Astrocyte (in vitro differentiated cells and primary cell): ENCODE data around the gene FTO. TPM values are rescaled to one million over a fixed set of nuclear protein-coding genes. Genes with fewer than 3 reads are reported as not detected.

ENCODE experiments used
- DNase-seq: peaks from one replicate; pipeline ENCODE4 v3.0.0-alpha.2; 2010; ENCODE audit warnings: low read depth
- FAIRE-seq: peaks from 2 replicates; lab custom pipeline; 2011; peaks lifted over from hg19 to GRCh38; lab: Jason Lieb, UNC
- H2AFZ ChIP-seq: 2 replicates; pipeline ENCODE4 v1.6.0; 2012; ENCODE audit warnings: low read depth, low read length, inconsistent platforms
- H3K27ac ChIP-seq: 2 replicates; pipeline ENCODE4 v1.5.1; 2011; ENCODE audit warnings: low read depth, low read length, inconsistent platforms
- H3K27me3 ChIP-seq: 2 replicates; pipeline ENCODE4 v1.6.0; 2011; ENCODE audit warnings: low read length, inconsistent platforms; ENCODE audit not compliant: insufficient read depth
- H3K36me3 ChIP-seq: 2 replicates; pipeline ENCODE4 v1.5.1; 2011; ENCODE audit warnings: low read length, inconsistent platforms; ENCODE audit not compliant: insufficient read depth
- H3K4me1 ChIP-seq: 2 replicates; pipeline ENCODE4 v1.5.1; 2011; ENCODE audit warnings: low read length, inconsistent platforms; ENCODE audit not compliant: insufficient read depth
- H3K4me2 ChIP-seq: 2 replicates; pipeline ENCODE4 v1.6.0; 2012; ENCODE audit warnings: low read length, inconsistent platforms
- H3K4me3 ChIP-seq: 2 replicates; pipeline ENCODE4 v1.5.1; 2011; ENCODE audit warnings: low read depth, mild to moderate bottlenecking, low read length, inconsistent platforms; ENCODE audit not compliant: insufficient read depth
- H3K79me2 ChIP-seq: 2 replicates; pipeline ENCODE4 v1.6.0; 2012; ENCODE audit warnings: mild to moderate bottlenecking, low read length, inconsistent platforms; ENCODE audit not compliant: insufficient read depth
- H3K9ac ChIP-seq: 2 replicates; pipeline ENCODE4 v1.6.0; 2012; ENCODE audit warnings: mild to moderate bottlenecking, low read length, inconsistent platforms
- H3K9me3 ChIP-seq: 2 replicates; pipeline ENCODE4 v1.5.1; 2012; ENCODE audit warnings: low read depth, mild to moderate bottlenecking, low read length, inconsistent platforms; ENCODE audit not compliant: insufficient read depth
- H4K20me1 ChIP-seq: 2 replicates; pipeline ENCODE4 v1.6.0; 2012; ENCODE audit warnings: low read length, inconsistent platforms; ENCODE audit not compliant: insufficient read depth
- H3K27ac Mint-ChIP-seq: one replicate; pipeline ENCODE4 v1.8.0; 2021; ENCODE audit warnings: mild to moderate bottlenecking, mixed read lengths; ENCODE audit not compliant: unreplicated experiment
- H3K27me3 Mint-ChIP-seq: one replicate; pipeline ENCODE4 v1.8.0; 2021; ENCODE audit warnings: low read depth, mixed read lengths; ENCODE audit not compliant: unreplicated experiment
- H3K36me3 Mint-ChIP-seq: one replicate; pipeline ENCODE4 v1.8.0; 2021; ENCODE audit warnings: low read depth, mixed read lengths; ENCODE audit not compliant: unreplicated experiment
- H3K4me1 Mint-ChIP-seq: one replicate; pipeline ENCODE4 v1.8.0; 2021; ENCODE audit warnings: low read depth, mixed read lengths; ENCODE audit not compliant: unreplicated experiment
- H3K4me3 Mint-ChIP-seq: one replicate; pipeline ENCODE4 v1.8.0; 2021; ENCODE audit warnings: mild to moderate bottlenecking, moderate library complexity, mixed read lengths; ENCODE audit not compliant: unreplicated experiment
- H3K9me3 Mint-ChIP-seq: one replicate; pipeline ENCODE4 v1.8.0; 2021; ENCODE audit warnings: mild to moderate bottlenecking, mixed read lengths; ENCODE audit not compliant: unreplicated experiment
- CTCF ChIP-seq: IDR thresholded peaks from 2 replicates; pipeline ENCODE4 v1.5.1; 2011; ENCODE audit warnings: low read depth, mild to moderate bottlenecking, inconsistent platforms, low read length, moderate library complexity; ENCODE audit not compliant: insufficient read depth
- EZH2 ChIP-seq: IDR thresholded peaks from 2 replicates; pipeline ENCODE4 v1.6.1; 2012; ENCODE audit warnings: mild to moderate bottlenecking, low read length, inconsistent platforms; ENCODE audit not compliant: insufficient read depth
- total RNA-seq: library from RNA; stranded (reverse); gene quantifications from 2 replicates; pipeline ENCODE4 v1.2.1, GENCODE V29; 2021

Gene FTO
- total RNA-seq, 1 donor from 2014 or later = 73.1 TPM

DNA sequence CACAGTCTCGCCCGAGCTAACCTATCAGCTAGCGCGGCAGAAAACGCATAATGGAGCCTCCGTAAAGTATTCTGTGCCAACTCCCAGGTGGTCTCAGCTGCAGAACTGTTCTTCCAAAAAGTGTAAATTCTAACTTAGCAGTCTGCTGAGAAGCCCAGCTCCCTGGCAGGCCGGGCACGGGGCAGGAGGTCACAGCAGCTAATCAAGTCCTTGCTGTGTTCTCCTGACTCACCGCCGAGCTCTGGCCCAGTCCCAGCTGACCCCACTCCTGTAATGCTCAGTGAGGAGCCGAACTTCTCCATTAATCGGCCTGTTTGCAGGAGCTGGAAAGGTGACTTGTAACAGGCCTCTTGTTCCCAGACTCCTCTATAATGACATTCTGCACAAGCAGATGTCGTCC, 389.3 kb downstream of the FTO start:
- Mint-ChIP-seq H3K27me3 (no peaks in the 10 kb centered on the region), H3K4me3 (no peak overlapping the region), H3K36me3 (peaks cover 11% of the 10 kb centered on the region), H3K27ac (no peak overlapping the region), H3K9me3 (no peaks in the 10 kb centered on the region), H3K4me1 (no peaks in the 10 kb centered on the region)
- H3K79me2 ChIP-seq = no peaks in the 10 kb centered on the region
- no peaks in the 10 kb centered on the region for H3K9me3 ChIP-seq
- H3K4me1 ChIP-seq = no peaks in the 10 kb centered on the region
- TF ChIP-seq CTCF (no peak), EZH2 (no peak)
- FAIRE-seq = no peak
- peak overlapping the region; percentile 7 for H3K4me2 ChIP-seq
- no peak overlapping the region for H3K27ac ChIP-seq
- peak; percentile 12 for DNase-seq
- no peak overlapping the region for H2AFZ ChIP-seq
- H3K27me3 ChIP-seq = no peaks in the 10 kb centered on the region
- H3K4me3 ChIP-seq = no peak overlapping the region
- H3K9ac ChIP-seq = no peak overlapping the region
- no peaks in the 10 kb centered on the region for H3K36me3 ChIP-seq
- H4K20me1 ChIP-seq = peaks cover 4% of the 10 kb centered on the region

- no peaks in the 10 kb centered on the region for H3K36me3 ChIP-seq
- Mint-ChIP-seq H3K27me3 (no peaks in the 10 kb centered on the region), H3K27ac (no peak overlapping the region)
Observed at GRCh38 chr16:54094641-54095040, 390.7 kb downstream of the FTO start.

More at GRCh38 chr16:54094641-54095040, 390.7 kb downstream of the FTO start:
- Histone ChIP-seq H3K27me3 (no peaks in the 10 kb centered on the region), H3K9me3 (no peaks in the 10 kb centered on the region), H4K20me1 (peaks cover 4% of the 10 kb centered on the region), H3K4me1 (no peaks in the 10 kb centered on the region), H3K79me2 (no peaks in the 10 kb centered on the region), H3K27ac (no peak overlapping the region), H2AFZ (no peak overlapping the region), H3K9ac (no peak overlapping the region), H3K4me3 (no peak overlapping the region), H3K4me2 (no peak overlapping the region)
- H3K4me3 Mint-ChIP-seq = no peak overlapping the region
- H3K4me1 Mint-ChIP-seq = no peaks in the 10 kb centered on the region
- DNase-seq (no peak), FAIRE-seq (no peak)
- H3K9me3 Mint-ChIP-seq = no peaks in the 10 kb centered on the region
- H3K36me3 Mint-ChIP-seq = peaks cover 11% of the 10 kb centered on the region
- TF ChIP-seq EZH2 (no peak), CTCF (no peak)
